GM19467 (cell line): ENCODE results near the gene KRTAP5-10.
"Not testable (repeated sequence)": the region's sequence is repeated elsewhere in the genome, so short reads cannot be mapped to it uniquely, and the experiment has no call there.

ENCODE experiments used
- ATAC-seq: cut with Tn5 transposase; IDR thresholded peaks from one replicate; pipeline ENCODE4 v1.9.1; 2021; ENCODE audit warnings: mild to moderate bottlenecking, moderate library complexity; ENCODE audit not compliant: unreplicated experiment

Gene KRTAP5-10

GRCh38 chr11:71542382-71542781 is 23.0 kb upstream of the KRTAP5-10 start:
- ATAC-seq, result no peak

DNA sequence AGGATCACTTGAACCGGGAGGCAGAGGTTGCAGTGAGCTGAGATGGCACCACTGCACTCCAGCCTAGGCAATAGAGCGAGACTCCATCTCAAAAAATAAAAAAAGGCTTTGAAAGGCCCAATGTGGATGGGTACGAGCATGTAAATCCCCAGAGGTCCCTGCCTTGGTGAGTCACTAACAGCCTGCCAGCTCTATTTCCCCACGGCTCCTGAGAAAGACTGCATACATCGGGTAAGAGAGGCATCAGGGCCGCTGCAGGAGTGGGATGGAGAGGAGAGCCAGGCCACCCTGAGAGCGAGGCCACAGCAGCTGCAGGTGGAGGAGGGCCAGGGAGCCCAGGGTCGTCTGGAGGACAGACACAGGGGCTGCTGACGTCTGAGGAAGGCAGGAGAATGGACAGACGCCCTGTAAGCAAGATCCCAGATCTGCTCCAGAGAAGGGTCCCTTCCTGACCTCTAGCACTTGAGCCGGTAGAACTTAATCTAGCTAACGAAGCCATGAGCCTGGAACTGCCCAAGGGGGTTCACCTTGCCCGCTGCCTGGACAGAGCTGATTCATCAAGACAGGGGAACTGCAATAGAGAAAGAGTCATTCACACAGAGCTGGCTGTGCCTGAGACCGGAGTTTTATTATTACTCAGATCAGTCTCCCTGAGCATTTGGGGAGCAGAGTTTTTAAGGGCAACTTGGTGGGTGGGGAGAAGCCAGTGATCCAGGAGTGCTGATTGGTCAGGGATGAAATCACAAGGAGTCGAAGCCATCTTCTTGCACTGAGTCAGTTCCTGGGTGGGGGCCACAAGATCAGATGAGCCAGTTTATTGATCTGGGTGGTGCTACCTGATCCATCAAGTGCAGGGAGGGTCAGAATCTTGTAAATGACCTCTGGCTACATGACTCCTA is 22.2 kb upstream of the KRTAP5-10 start:
- ATAC-seq, result no peak

- no peak for ATAC-seq
Measured at GRCh38 chr11:71543866-71544265, 21.5 kb upstream of the KRTAP5-10 start.

- ATAC-seq, result no peak
Measured at GRCh38 chr11:71544525-71545214, 20.7 kb upstream of the KRTAP5-10 start.

DNA sequence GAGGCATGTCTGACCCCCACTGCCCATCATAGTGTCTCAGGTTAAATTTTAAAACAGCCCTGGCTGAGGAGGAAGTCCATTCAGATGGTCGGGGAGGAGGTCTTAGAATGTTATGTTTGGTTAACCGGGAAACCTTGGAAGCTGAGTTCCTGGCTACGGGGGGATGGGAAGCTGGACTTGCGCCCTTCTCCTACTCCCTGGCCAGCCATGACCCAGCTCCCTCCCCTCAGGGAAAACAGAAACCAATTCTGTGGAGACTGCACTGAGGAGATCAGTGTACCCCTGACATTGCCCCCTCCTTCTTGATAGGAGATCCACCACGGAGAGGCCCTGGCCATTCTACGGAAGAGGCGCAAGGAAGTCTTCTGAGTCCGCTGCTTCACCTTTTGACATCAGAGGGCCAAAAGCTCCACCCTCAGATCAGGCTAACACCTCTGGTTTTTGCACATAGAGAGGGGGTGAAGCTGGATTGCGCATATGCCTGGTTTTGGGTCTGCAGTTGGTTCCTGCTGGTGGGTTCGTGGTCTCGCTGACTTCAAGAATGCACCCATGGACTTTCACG is 19.9 kb upstream of the KRTAP5-10 start:
- no peak for ATAC-seq

- no peak for ATAC-seq
Measured at GRCh38 chr11:71548120-71548519, 17.2 kb upstream of the KRTAP5-10 start, which contains the start of gene KRTAP5-9. Gene KRTAP5-9 (plus strand): TSS chr11:71548420. CDS start chr11:71548658, 238 bp downstream.

- ATAC-seq, result no peak
Measured at GRCh38 chr11:71548716-71549151, 16.6 kb upstream of the KRTAP5-10 start.

GRCh38 chr11:71551711-71552110 is 13.7 kb upstream of the KRTAP5-10 start:
- ATAC-seq, result no peak

DNA sequence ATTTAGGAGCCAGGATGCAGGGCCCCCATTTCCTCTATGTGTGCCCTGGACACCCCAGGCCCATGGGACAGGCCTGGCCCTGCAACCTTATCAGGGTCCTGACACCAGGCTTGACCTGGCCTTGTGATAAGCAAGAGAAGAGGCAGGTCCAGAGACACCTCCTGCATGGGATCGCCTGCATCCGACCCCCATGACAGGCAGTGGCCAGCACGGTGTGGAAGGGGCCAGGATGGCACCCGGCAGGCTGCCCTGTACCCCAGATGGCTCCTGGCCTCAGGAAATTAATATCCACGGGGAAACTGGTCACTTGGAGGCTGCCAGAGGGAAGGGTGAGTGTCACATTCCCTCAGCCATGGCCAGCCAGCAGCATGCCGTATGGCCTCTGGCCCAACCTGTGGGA is 10.4 kb upstream of the KRTAP5-10 start:
- ATAC-seq, result no peak

GRCh38 chr11:71555508-71555907 is 9.9 kb upstream of the KRTAP5-10 start:
- ATAC-seq, result no peak

DNA sequence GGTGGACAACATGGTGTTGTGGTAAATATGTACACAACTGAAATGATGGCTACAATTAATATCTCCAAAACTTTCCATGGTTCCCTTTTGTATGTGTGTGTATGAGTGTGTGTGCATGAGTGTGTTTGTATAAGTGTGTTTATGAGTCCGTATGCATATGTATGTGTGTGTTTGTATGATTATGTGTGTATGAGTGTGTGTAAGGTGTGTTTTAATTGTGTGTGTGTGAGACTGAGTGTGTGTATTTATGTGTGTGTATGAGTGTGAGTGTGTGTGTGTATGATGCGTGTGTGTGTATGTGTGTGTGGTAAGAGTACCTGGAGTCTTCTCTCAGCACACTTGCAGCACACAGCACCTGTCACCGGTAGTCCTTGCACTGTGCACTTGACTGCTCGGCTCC is 9.3 kb upstream of the KRTAP5-10 start:
- no peak for ATAC-seq

- ATAC-seq, result no peak
Measured at GRCh38 chr11:71557257-71557656, 8.1 kb upstream of the KRTAP5-10 start.

- no peak for ATAC-seq
Measured at GRCh38 chr11:71558996-71559395, 6.4 kb upstream of the KRTAP5-10 start.

DNA sequence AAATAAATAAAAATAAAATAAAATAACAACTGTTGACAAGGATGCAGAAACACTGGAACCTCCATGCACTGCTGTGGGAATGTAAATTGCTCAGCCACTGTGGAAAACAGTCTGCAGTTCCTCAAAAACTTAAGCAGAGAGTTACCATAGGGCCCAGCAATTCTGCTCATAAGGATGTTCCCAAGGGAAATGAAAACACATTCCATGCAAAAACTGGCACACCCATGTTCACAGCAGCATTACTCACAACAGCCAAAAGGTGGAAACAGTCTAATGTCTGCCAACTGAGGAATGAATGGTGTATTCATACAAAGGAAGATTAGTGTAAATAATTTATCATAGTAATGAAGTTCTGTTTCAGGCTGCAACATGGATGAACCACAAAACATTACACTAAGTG is 3.2 kb upstream of the KRTAP5-10 start:
- no peak for ATAC-seq

DNA sequence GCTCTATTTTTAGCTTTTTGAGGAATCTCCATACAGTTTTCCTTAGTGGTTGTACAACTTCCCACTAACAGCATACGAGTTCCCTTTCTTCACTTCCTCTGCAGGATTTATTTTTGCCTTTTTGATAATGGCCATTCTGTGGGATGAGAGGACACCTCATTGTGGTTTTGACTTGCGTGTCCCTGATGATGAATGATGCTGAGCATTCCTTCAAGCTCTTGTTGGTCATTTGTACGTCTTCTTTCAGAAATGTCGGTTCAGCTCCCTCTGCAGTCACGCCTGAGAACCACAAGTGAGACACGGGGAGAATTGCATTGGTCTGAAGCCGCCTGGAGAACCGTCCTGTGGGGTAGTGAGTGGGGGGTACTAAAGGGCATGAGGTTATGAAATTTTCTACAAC is 2.0 kb upstream of the KRTAP5-10 start:
- ATAC-seq, result no peak

DNA sequence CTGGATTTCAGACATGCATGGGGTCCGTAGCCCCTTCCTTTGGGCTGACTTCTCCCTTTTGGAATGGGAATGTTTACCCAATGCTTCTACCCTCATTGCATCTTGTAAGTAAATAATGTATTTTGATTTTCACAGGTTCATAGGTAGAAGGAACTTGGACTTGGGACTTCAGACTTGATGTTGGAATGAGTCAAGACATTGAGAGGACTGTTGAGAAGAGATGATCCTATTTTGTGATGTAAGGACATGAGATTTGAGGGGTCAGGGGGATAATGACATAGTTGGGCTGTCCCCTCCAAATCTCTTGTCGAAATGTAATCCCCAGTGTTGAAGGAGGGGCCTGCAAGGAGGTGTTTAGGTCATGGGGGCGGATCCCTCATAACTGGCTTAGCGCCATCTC is 933 bp upstream of the KRTAP5-10 start:
- no peak for ATAC-seq

GRCh38 chr11:71566081-71566620 is 788 bp downstream of the KRTAP5-10 start:
- no peak for ATAC-seq

DNA sequence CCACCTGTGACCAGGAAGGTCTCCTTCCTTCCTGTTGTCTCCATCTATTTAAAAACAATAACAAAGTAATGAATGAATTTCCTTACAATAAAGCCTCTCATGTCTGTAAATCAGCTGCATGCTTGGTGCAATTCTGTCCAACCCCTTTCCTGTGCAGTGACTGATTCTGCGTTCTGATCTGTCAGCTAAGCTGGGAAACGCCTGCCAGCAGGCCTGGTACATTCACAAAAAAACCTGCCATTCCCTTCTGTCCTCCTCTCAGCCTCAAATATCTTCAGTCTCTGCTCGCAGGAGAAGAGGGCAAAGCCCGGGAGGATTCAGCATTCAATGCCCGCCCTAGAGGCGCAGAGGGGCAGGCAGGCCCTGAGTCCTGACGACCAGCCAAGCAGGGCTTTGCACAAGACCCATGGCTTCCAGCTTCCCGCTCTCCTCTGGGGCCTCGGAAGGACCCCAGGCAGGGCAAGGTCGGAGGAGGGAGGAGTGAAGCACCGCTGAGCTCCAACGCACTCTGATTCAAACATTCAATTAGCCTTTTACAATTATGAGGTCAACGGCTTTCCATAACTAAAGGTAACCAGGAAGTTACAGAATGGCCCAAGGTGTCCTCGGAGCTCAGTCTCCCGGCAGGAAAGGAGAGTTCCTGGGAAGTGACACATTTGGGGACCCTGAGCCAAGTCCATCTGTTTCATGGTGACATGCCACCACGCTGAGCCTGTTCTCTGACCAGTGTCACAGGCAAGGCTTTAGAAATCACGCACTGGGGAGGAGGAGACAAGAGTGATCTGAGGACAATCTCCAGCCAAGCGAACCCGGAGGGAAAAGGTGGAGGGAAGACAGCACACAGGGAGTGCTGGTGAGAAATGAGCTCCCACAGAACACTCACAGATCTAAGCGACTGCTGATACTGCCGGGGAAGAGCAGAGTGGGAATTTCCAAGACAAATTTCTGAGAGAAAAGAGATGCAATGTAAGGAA is 1.6 kb downstream of the KRTAP5-10 start:
- ATAC-seq, result not testable (repeated sequence)

DNA sequence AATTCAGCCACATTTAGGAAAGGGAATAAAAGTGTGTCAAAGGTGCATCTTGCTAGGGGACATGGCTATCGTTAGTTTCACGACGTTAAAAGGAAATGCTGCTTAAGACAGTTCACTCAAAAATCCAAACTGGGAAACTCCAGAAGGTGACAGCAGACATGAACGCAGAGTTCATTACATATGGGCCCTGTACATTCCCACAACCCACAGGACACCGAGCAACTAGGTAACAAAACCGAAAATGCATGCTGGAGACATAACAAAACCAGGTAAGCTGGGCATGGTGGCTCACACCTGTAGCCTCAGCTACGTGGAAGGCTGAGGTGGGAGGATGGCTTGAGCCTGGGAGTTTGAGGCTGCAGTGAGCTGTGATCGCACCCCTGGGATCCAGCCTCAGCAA is 2.3 kb downstream of the KRTAP5-10 start:
- ATAC-seq, result not testable (repeated sequence)

DNA sequence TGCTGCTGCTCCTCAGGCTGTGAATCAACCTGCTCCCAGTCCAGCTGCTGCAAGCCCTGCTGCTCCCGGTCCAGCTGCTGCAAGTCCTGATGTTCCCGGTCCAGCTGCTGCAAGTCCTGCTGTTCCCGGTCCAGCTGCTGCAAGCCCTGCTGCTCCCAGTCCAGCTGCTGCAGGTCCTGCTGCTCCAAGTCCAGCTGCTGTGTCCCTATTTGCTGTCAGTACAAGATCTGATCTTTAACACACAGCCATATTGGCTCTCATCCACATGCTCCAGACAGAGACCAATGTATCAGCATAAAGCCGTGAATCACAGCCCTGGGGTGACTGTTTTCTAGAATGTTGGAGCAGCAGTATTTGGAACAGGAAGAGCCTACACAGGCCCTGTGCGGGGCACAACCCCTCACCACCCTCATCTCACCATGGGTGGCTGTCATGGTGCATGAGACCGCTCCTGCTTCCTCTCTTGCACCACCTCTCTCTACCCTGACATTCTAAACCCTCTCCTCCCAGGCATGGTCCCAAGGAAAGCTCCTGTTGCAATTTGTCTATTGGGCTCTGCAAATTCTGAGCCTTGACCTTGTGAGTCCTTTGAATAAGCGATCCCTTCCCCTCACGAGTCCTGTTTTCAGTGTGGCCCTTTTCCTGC is 3.5 kb downstream of the KRTAP5-10 start:
- no peak for ATAC-seq
